Smooth muscle cell (in vitro differentiated cells): ENCODE measurements around the gene CARD18. TPM values are rescaled to one million over a fixed set of nuclear protein-coding genes. Genes with fewer than 3 reads are reported as not detected.

Source experiments
- DNase-seq: peaks from one replicate; lab custom pipeline; 2025; ENCODE audit not compliant: unreplicated experiment; lab: John Stamatoyannopoulos, UW
- H2AFZ ChIP-seq: fragments of 200-600 bp; sonication (generic); 2 replicates; pipeline ENCODE4 v1.6.0; 2016; ENCODE audit warnings: antibody characterized with exemption, low read depth, mild to moderate bottlenecking
- H3F3A ChIP-seq: fragments of 200-600 bp; sonication (generic); 2 replicates; pipeline ENCODE4 v1.6.0; 2017; ENCODE audit warnings: antibody characterized with exemption, low read depth
- H3K27ac ChIP-seq: fragments of 200-600 bp; sonication (generic); 2 replicates; pipeline ENCODE4 v1.5.1; 2016; ENCODE audit warnings: low read depth, mild to moderate bottlenecking
- H3K27me3 ChIP-seq: fragments of 200-600 bp; sonication (generic); 2 replicates; pipeline ENCODE4 v1.6.1; 2016; ENCODE audit warnings: low read depth, mild to moderate bottlenecking
- H3K36me3 ChIP-seq: fragments of 200-600 bp; sonication (generic); 2 replicates; pipeline ENCODE4 v1.5.1; 2016; ENCODE audit warnings: low read depth
- H3K4me1 ChIP-seq: fragments of 200-600 bp; sonication (generic); 2 replicates; pipeline ENCODE4 v1.5.1; 2016; ENCODE audit warnings: low read depth
- H3K4me2 ChIP-seq: fragments of 200-600 bp; sonication (generic); 2 replicates; pipeline ENCODE4 v1.6.0; 2016; ENCODE audit warnings: mild to moderate bottlenecking
- H3K4me3 ChIP-seq: fragments of 200-600 bp; sonication (generic); 2 replicates; pipeline ENCODE4 v1.5.1; 2016; ENCODE audit warnings: mild to moderate bottlenecking
- H3K79me2 ChIP-seq: fragments of 200-600 bp; sonication (generic); 2 replicates; pipeline ENCODE4 v1.6.0; 2016; ENCODE audit warnings: low read depth, mild to moderate bottlenecking
- H3K9ac ChIP-seq: fragments of 200-600 bp; sonication (generic); 2 replicates; pipeline ENCODE4 v1.6.0; 2016; ENCODE audit warnings: low read depth
- H3K9me3 ChIP-seq: fragments of 200-600 bp; sonication (generic); replicated peaks from 2 replicates; pipeline ENCODE4 v1.5.1; 2016; ENCODE audit warnings: low read depth
- H4K20me1 ChIP-seq: fragments of 200-600 bp; sonication (generic); 2 replicates; pipeline ENCODE4 v1.6.0; 2016; ENCODE audit warnings: low read depth
- CTCF ChIP-seq: fragments of 200-600 bp; sonication (generic); IDR thresholded peaks from 2 replicates; pipeline ENCODE4 v1.5.1; 2017; ENCODE audit warnings: borderline replicate concordance, mild to moderate bottlenecking, antibody characterized with exemption; ENCODE audit not compliant: insufficient read depth, poor library complexity, severe bottlenecking
- WGBS: methylation state at CpG from one replicate; pipeline ENCODE4 v1.1.7; 2016; ENCODE audit warnings: low lambda C conversion rate; 5-methylcytosine and 5-hydroxymethylcytosine counted together
- polyA plus RNA-seq: library from polyadenylated mRNA; unstranded; fragments of >200 nt; fragmentation: Nextera tagmentation; extraction: Ambion mirVana; gene quantifications from 2 replicates; pipeline ENCODE4 v1.2.1, GENCODE V29; 2016
- total RNA-seq: library from RNA; depleted of rRNA; stranded (reverse); fragments of >200 nt; gene quantifications from 2 replicates; pipeline ENCODE4 v1.2.3, GENCODE V29; 2014

Gene CARD18
- total and polyA plus RNA-seq, 2 experiments from 2014 or later, result not detected

- Histone ChIP-seq H3K4me2 (peak overlapping the region; percentile 57), H3K4me3 (no peak overlapping the region)
Measured at GRCh38 chr11:105181100-105181499, 41.5 kb upstream of the CARD18 start.

GRCh38 chr11:105179542-105180278 lies 40.1 kb upstream of the CARD18 start:
- no peaks in the 10 kb centered on the region for H3K27me3 ChIP-seq
- no peak overlapping the region for H3K9ac ChIP-seq
- no peaks in the 10 kb centered on the region for H4K20me1 ChIP-seq
- H3K9me3 ChIP-seq, result no peaks in the 10 kb centered on the region
- H2AFZ ChIP-seq, result no peak overlapping the region
- H3K36me3 ChIP-seq, result no peaks in the 10 kb centered on the region
- TF ChIP-seq CTCF, result no peak
- 85% methylated on average over 5 of the region's 5 CpGs for WGBS
- no peak overlapping the region for H3K4me3 ChIP-seq
- H3F3A ChIP-seq, result no peaks in the 10 kb centered on the region
- peaks cover 4% of the 10 kb centered on the region for H3K4me1 ChIP-seq
- H3K79me2 ChIP-seq, result no peaks in the 10 kb centered on the region
- H3K27ac ChIP-seq, result no peak overlapping the region
- no peak for DNase-seq
- no peak overlapping the region for H3K4me2 ChIP-seq

More at GRCh38 chr11:105181100-105181499, 41.5 kb upstream of the CARD18 start:
- Histone ChIP-seq H4K20me1 (no peaks in the 10 kb centered on the region), H3K9ac (no peak overlapping the region), H3K27ac (peak overlapping the region; percentile 57), H3K27me3 (no peaks in the 10 kb centered on the region), H3K4me1 (peaks cover 4% of the 10 kb centered on the region), H3K36me3 (no peaks in the 10 kb centered on the region), H3K79me2 (no peaks in the 10 kb centered on the region), H3F3A (no peaks in the 10 kb centered on the region), H2AFZ (no peak overlapping the region), H3K9me3 (no peaks in the 10 kb centered on the region)
- 9% methylated on average over 2 of the region's 2 CpGs for WGBS
- no peak for DNase-seq
- TF ChIP-seq CTCF, result no peak

GRCh38 chr11:105177658-105178057 lies 38.1 kb upstream of the CARD18 start:
- DNase-seq, result no peak
- Histone ChIP-seq H3F3A (no peaks in the 10 kb centered on the region), H3K36me3 (no peaks in the 10 kb centered on the region), H3K9me3 (no peaks in the 10 kb centered on the region), H3K4me3 (no peak overlapping the region), H3K79me2 (no peaks in the 10 kb centered on the region), H4K20me1 (no peaks in the 10 kb centered on the region), H3K4me1 (peaks cover 4% of the 10 kb centered on the region), H3K27me3 (no peaks in the 10 kb centered on the region), H3K4me2 (peak overlapping the region; percentile 14), H3K9ac (peak overlapping the region; percentile 81), H2AFZ (no peak overlapping the region), H3K27ac (peak overlapping the region; percentile 89)
- TF ChIP-seq CTCF, result no peak

- H3K9ac ChIP-seq, result no peak overlapping the region
- no peak for TF ChIP-seq CTCF
- no peak overlapping the region for H3K27ac ChIP-seq
- no peaks in the 10 kb centered on the region for H3K36me3 ChIP-seq
- H3K27me3 ChIP-seq, result no peaks in the 10 kb centered on the region
- H3K4me3 ChIP-seq, result no peak overlapping the region
- no peaks in the 10 kb centered on the region for H3K4me1 ChIP-seq
- H4K20me1 ChIP-seq, result no peaks in the 10 kb centered on the region
- no peak overlapping the region for H3K4me2 ChIP-seq
- no peak for DNase-seq
- H3K9me3 ChIP-seq, result no peaks in the 10 kb centered on the region
- H3F3A ChIP-seq, result no peaks in the 10 kb centered on the region
- H2AFZ ChIP-seq, result no peak overlapping the region
- no peaks in the 10 kb centered on the region for H3K79me2 ChIP-seq
Measured at GRCh38 chr11:105168457-105168856, 28.9 kb upstream of the CARD18 start.
